ENCODE data around the gene C8B.
A peak's percentile ranks its signal among the peaks of the same experiment; 100 is the strongest.

Gene C8B

DNA sequence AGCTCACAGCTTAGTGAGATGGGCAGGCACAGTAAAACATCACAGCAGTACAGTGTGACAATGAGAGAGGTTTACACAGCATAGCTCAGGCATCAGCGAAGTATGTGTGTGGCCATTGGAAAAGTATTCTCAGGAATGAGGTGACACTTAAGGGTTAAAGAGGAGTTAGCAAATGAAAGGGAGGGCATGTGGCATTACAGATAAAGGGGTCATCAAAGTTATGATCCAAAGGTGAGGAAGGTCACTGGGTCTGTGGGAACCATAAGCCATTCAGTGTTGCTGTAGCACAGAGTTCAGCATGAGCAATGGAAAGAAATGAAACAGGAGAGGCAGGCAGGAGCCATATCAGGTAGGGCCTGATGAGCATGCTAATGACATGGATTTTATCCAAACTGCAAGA is 4.5 kb upstream of the C8B start:
- no peak for DNase-seq

DNA sequence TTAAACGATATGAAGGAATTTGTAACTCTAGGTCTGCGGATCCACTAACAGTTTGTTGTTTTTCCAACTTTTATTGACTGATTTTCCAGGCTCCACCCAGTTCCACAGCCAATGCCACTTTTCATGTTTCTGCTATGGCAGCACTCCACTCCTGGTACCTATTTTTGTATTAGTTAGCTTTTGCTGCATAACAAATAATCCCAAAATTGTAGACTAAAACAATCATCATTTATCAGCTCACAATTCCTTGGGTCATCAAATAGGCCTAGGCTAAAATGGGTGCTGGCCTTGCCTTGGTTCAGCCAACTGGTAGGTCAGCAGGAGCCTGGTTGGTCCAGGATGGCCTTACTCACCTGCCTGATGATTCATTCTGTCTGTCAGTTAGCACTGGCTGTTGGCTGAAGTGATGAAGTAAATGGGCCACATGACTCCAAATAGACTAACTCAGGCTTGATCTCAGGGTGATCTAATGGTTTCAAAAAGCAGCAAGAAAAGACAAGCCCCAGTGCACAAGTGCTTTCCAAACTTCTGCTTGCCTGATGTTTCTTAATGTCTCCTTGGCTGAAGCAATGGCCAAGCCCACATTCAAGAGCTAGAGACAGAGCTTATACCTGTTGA is 3.2 kb upstream of the C8B start:
- DNase-seq = no peak

DNA sequence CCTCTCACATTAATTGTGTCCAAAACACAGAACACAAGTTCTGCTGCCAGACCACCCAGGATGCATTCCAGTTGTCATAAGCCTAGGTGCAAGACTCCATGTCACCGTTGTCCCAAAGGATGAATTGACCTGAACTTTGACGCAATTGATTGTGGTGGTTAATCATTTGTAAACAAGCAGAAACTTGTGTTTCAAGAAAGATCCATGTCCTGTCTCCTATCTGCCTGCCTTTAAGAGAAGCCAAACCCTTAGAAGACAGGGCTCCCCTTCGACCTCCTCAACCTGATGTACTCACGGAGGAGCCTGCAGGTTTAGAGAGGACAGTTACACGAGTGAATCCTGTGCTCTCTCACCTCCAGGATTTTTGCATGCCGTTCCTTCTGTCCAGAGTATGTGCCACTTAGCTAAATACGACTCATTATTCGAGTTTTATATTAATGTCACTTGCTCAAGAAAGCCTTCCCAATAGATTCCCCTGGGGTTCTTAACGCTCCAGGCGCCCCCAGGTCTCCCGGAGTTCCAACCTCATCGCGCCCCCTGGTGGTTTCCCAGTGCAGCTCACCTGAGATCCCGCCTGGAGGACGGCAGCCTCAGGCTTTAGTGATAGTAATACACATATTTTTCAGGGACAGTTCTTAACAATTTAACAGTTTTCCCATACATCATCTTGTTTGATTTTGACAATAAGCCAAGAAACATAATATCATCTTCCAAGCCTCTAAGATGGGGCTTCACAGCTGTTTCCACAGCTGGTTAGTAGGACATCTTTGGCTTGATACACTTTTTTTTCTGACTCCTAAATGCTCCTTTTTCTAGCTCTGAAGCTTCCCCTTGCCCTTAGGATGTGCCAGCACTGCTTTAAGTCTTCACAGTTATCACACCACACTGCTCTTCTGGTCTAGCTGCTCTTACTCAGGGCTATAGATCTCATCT is 2.4 kb upstream of the C8B start:
- no peak for DNase-seq

DNA sequence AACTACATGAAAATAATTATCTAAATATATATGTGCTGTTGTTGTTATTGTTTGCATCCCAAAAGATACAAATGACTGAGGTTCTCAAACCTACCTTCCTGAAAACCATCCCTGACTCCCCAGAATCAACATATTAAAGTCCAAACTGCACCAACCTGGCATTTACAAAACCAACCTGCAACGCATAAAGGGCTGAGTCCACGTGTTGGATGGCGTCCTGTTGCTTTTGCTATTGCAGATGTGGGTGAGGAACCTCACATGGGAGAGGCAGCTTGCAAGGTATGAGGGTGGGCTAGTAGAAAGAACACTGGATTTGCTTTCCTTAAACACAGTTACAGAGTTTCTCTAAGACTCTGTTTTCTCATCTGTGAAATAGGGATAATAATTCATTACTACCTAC is 1.5 kb upstream of the C8B start:
- no peak for DNase-seq

DNA sequence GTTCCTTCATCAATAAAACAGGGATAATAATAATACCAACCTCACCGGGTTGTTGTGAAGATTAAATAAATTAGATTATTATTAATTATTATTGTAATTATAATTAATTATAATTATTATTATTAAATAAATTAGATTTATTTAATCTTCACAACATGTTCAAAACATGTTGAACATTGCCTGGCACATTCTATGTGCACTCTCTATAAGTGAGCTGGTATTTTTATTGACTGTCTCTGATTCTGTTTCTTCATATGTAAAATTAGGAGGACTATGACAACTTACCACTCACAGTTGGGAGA is 834 bp upstream of the C8B start:
- no peak for DNase-seq

DNA sequence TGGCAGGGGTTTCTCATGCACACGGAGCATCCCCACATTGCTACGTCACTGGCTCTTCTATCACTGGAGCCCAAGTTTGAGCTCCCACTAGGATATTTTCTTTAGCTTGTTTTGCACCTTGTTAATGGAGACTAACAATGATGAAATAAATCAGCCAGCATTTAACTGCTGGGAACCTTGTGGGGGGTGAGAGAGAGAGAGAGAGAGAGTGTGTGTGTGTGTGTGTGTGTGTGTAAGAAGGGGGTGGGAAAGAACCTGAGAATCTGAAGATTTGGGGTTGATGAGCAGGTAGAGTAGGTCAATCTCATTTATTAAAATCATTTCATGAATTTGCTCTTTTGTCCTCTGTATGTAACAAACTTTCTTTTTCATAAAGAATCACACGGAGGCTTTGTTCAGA is 624 bp downstream of the C8B start:
- DNase-seq = no peak

DNA sequence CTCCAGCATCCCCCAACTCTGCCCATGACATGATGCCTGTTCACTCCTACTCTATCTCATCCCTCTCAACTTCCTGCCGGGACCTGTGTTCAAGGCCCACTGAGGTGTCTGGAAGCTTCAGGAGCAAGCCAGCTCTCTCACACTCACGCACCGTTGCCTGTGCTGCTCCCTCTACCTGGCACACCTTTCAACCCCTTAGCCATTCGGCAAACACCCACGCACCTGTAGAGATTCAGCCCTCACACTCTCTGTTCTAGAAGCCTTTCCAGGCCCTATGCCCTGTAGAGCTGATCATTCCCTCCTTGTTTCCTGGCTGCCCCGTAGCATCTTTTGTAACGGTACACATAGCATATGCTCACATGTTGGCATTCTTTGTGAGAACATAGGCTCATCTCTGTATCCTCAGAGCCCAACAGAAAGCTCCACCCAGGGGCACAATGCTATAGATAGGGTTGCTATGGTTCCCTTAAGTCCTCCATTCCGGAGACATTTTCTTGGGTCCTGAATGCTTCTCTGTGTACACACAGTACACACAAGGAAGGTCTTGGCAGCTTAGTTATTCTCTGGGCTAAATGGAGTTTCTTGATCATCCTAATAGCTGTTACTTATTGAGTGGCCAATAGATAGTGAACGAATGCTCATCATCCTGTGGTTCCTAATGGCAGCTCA is 1.3 kb downstream of the C8B start:
- no peak for DNase-seq

DNA sequence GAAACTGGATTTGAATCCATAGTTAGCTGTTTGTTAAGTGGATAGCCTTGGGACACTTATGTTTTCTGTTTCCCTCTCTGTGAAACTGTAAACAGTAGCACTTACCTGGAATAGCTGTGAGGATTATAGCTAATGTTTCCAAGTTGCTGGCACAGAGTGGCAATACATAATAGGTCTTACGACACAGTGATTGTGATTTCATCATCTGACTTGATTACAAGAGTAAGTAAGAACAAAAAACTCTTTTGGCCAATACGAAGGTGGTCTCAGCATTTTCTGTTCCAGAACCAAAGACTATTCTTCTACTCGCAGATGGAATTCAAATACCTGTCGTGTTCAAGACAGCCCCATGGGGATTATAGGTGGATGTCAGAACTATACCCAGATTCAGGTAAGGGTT is 2.1 kb downstream of the C8B start:
- DNase-seq = peak; percentile 15

DNA sequence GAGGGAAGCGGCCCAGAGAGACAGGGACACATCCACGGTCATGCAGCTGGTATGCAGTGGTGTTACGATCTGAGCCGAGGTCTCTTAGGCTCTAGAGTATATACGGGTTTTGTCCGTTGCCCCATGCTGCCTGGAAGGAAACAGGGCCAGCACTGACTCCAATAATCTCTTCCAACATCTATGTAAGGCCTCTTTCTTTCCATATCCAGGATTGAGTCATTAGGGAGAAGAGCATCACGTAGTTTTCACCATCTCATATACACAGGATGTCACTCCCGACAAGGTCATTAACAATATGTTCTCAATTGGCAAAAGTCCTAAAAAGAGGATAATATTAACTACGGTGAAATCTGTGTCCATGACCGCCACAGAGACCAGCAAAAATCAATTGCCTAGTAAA is 4.4 kb downstream of the C8B start:
- DNase-seq = no peak

DNA sequence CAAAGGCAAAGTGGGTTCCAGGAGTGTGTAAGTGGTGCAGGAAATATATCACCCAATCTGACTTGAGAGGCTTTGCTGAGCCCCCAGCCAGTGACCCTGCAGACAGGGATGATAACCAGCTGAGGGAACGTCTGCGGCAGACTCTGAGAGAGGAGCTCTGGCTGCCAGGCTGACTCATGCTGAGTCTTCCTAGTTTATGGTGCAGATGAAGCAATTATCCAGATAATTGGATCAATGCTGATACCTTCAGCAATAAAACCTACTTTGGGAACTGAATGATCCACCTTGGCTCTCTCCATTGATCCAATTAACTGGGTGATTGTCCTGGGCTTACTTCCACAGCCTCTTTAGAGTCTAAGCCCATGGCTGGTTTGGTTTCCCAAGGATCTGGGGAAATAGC is 7.3 kb downstream of the C8B start:
- DNase-seq = no peak

DNA sequence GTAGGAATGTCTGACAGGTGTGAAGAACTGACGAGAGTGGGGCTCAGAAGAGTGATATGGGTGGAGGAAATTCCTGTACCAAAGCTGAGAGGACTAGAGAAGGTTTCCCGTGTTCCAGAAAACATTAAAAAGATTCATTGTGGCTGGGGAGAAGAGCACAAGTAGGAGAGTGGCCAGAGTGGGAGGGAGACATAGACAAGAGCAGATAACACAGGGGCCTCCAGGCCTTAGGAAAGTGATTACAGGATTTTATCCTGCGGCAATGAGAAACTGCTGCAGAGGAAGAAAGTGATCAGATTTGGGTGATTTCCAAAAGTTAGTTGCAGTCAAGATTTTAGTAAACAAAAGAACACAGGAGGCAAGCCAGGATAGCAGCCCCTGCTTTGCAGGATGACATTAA is 7.9 kb downstream of the C8B start:
- DNase-seq = no peak

DNA sequence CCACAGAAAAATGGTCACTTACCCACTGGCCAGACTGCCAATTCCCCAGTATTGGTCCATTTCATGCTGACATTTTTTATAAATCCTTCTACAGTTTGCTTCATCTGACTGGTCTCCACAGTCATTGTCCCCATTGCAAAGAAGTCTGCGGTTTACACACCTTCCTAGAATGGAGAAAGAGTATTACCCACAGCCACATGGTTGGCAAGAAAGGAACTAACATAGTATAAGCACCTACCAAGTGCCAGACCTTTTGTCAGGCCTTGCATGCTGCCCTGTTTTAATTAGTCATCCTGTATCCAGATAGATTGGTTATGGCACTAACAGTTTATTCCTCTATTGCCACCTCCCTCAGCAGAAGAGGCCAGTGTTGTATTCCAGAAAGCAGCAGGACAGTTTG is 11.2 kb downstream of the C8B start:
- no peak for DNase-seq

DNA sequence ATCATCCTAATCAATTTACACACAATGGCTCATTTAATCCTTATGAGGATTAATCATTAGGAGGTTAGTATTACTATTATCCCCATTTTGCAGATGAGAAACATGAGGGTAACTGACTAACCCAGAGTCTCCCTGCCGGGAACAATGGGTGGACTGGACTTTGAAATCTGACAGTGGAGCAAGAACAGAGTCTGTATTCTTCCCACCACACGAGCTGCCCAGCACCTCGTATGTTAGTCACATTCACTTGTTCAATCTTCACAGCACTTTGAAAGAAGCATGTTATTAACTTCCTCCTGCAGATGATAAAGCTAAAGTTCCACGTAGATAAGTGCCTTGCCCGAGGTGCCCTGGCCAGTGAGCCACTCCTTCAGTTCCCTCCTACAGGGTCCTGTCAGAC is 12.4 kb downstream of the C8B start:
- no peak for DNase-seq

DNA sequence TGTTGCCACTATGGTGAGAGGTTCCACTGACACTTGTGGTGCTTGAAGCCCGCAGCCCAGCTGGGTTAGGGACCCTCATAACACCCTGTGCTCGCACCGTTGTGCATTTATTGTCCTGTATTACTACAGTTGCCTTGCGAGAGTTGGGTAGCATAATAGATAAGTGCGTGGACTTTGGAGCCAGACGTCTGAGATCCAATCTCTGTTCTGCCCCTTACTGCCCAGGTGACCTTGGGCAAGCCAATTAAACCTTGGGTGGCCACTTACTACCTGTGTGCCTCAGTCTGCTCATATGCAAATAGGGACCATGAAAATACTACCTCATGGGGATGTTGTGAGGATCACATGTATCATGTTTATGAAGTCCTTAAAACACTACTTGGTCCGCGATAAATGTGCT is 13.3 kb downstream of the C8B start:
- DNase-seq = no peak

DNA sequence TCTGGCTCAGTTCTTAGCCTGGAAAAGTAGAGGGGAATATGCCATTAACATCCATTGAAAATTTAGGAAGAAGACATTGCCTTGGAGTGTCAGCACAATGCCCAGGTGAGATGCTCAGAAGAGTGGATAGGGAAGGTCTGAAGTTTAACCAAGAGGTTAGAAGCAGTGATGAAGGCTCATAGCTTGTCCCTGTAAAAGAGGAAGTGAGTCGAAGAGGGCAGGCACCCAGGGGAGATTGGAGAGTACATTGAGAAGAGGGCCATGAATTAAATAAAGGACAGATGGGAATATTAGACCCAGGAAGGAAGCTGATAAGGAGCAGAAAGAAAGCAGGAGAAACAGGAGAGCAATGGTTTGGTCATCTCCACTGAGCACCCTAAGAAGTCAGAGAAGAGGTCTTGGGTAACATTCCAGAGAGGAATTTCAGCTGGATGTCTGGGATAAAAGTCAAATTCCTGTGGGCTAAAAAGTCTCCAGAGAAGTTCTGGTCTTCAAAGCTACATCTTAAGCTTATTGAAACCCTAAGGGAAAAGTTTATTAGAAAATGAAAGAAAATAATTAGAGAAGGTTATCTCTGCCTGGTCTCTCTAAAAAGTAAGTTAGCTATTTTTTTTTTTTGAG is 17.3 kb downstream of the C8B start:
- DNase-seq = no peak

DNA sequence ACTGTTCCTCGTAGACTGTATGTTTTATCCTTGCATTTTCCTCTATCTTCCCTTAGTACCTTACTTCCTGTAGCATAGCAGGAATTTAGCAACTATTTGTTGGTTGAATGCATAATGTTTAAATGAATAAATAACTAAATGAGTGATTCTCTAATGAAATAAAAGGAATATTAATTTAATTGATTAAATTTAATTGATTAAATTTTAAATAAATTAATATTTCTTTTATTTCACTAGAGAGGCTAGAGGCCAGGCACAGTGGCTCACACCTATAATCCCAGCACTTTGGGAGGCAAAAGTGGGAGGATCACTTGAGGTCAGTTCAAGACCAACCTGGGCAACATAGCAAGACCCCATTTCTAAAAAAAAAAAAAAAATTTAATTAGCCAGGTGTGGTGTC is 25.8 kb downstream of the C8B start:
- DNase-seq = no peak

DNA sequence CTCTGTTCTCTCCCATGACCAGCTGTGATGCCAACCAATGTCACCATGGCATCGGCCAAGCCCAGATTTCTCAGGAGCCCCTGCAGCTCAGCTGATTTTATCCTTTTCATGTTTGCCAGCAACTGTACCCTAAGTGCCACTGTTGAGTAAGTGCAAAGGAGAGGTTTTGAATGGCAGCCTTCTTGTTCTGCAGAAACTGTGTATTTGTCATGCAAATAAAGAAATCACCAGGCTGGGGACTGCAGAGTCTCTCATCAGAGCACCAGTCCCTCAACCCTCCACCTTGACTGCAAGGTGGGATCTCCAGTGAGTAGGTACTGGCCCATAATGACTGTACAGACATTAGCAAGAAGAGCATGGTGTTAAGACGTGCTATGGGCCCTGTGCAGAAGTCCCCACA is 26.6 kb downstream of the C8B start:
- no peak for DNase-seq

DNA sequence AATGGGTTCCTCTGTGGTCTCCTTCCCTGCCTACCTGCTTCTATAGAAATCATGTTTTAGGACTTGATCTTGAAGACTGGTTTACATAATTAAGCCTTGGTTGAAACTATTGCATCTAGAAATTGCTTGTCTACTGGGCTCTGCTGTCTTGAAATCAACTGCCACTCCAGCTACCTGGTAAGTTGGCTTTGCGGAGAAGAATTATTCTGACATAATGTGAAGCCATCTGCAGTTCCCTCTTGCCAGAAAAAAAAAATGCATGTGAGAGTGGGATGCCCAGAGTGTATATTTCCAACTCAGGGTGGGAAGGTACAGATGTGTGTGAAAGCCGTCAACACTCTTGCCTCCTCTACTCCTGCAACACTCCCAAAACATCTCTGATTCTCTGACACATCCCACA is 27.2 kb downstream of the C8B start:
- no peak for DNase-seq

DNA sequence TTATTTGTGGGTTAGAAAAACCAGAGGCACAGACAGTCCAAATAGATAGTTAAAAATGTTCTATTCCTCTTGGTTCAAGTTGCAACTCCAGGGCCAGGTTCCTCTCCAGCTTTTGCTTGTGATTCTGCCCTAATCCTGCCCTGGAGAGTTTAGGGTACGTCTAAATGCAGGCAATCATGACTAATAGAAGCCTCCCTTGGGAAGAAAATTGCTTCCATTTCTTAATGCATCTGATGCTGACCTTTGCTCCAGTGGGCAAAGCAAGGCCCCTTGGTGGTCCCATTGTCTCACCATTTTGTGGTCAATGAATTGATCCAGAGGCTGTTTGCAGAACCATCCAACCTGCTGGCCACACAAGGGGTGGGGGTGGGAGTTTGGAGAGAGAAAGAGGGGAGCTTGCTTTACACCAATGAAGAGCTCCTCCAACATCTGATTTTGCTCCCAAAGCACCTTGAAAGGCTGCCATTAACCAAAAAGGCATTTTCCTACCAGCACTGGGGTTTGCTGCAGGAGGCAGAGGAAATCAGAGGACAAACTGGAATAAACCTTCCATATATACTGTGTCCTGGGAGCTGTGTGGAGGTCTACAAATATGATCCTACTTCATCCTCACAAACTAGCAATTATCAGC is 31.3 kb downstream of the C8B start:
- DNase-seq = no peak

DNA sequence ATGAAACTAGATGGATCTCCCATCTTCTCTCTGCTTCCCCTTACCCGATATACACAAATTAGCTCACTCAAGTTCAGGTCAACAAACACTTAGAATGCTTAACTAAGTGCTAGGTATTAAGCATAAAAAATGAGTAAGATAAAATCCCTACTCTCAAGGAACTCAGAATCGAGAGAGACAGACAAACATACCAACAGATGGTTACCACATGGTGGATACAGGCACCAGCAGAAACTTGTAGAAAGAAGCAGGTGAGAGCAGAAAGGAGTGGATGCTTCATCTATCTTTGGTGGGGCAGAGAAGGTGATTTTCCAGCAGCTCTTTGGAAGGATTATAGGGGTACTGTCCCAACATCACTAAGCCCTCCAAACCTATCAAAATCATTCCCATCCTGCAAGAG is 32.2 kb downstream of the C8B start:
- DNase-seq = no peak

DNA sequence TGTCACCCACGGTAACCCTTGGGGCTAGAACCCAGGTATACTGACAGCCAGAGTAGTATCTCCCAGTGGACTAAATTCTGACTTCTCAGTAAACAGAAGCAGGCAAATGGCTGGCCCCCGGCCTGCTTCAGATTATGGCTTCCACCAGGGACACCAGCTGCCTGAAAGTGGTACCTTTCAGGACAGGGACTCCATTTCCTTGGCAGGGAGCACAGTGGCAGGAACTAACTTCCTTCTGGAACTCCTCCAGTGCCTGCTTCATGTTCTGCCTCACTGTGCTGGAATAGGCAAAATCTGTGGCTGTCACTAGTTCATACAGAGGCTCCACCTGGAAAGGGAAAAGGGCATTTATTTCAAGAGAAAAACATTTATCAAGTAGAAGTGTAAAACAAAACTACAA is 32.7 kb downstream of the C8B start:
- DNase-seq = no peak

DNA sequence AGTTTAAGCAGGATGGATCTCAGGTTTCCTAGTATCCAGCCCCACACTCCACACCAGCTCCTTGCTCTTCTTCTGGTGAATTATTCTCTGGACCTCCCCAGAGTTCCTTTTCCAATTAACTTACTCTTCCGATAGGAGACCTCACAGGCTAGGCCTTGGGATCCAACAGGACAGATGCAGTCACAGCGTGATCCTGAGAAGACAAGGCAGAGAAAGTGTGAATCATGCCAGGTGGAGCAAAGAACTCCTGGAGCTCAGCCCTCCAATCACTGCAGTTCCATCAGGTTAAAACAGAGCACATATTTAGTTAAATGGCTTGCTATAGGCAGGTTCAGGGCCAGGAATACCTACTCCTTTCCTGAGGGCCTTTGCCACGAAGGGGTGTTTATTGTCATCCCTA is 34.1 kb downstream of the C8B start:
- DNase-seq = no peak

DNA sequence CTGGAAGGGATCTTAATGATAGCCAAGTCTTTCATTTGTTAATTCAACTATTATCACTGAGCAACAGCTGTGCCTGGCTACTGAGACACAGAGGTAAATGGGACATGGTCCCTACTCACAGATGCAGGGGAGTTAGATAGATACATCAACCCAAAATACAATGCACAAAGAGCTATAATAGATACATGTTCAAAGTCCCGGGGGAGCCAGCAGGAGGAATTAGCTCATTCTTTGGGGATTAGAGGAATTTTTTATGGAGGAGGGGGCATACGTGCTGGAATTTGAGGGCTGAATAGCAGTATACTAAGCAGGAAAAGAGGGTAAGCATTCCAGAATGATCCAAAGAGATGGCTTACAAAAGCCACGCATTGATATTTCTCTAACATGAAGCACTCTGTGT is 34.6 kb downstream of the C8B start:
- DNase-seq = no peak

DNA sequence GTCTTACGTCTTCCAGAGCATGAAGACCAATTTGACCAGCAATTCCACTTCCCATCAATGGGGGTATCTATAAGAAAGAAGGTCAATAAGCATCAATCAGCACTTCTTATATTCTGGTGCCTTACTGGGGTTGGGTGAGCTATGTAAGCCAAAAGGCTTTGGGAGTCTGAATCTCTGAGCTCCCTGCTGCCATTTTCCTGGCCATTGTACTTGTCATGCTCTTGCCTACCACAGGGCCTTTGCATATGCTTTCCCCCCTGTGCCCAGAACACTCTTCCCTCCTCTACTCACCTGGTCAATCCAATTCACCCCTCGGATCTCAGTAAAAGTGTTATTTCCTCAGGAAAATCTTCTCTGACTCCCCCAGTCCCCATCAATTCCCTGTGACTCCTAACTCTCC is 36.3 kb downstream of the C8B start:
- no peak for DNase-seq
